ENCODE results near the gene PHYH.

The PHYH gene

GRCh38 chr10:13299437-13300287 is at the start of gene PHYH:
TSS of gene PHYH (minus strand) at chr10:13300064. CDS start at chr10:13300042, 22 bp downstream.
- Histone ChIP-seq H3K27me3 (ENCODE audit: control insufficient read depth, insufficient read depth, low read length) (no peaks in the 10 kb centered on the region), H3K4me1 (ENCODE audit: control insufficient read depth, insufficient read depth, low read length) (peaks cover 2% of the 10 kb centered on the region), H3K9me3 (ENCODE audit: control insufficient read depth, insufficient read depth, low read length) (no peaks in the 10 kb centered on the region), H3K4me3 (ENCODE audit: low read depth, low read length) (peak within 1 kb of the TSS; percentile 69), H3K9ac (ENCODE audit: low read depth, low read length) (peak within 1 kb of the TSS; percentile 47), H3K36me3 (ENCODE audit: control insufficient read depth, insufficient read depth, low read length) (no peaks in the 10 kb centered on the region)

- Histone ChIP-seq H3K9ac (ENCODE audit: low read depth, low read length) (peak within 1 kb of the TSS; percentile 95), H3K4me1 (ENCODE audit: control insufficient read depth, insufficient read depth, low read length) (peaks cover 34% of the 10 kb centered on the region), H3K4me3 (ENCODE audit: low read depth, low read length) (peak within 1 kb of the TSS; percentile 85), H3K36me3 (ENCODE audit: control insufficient read depth, insufficient read depth, low read length) (peaks cover 6% of the 10 kb centered on the region), H3K27me3 (ENCODE audit: control insufficient read depth, insufficient read depth, low read length) (no peaks in the 10 kb centered on the region), H3K9me3 (ENCODE audit: control insufficient read depth, insufficient read depth, low read length) (no peaks in the 10 kb centered on the region)
These were observed 48.6 kb upstream of the PHYH start, which contains the start of gene SEPHS1 for GRCh38 chr10:13348216-13349017. TSS of gene SEPHS1 (minus strand) at chr10:13348293. CDS start at chr10:13344950, 3,343 bp downstream.

- no peaks in the 10 kb centered on the region for H3K9me3 ChIP-seq (ENCODE audit: control insufficient read depth, insufficient read depth, low read length)
- H3K36me3 ChIP-seq (ENCODE audit: control insufficient read depth, insufficient read depth, low read length): peaks cover 13% of the 10 kb centered on the region
- peaks cover 32% of the 10 kb centered on the region for H3K4me1 ChIP-seq (ENCODE audit: control insufficient read depth, insufficient read depth, low read length)
- H3K9ac ChIP-seq (ENCODE audit: low read depth, low read length): no peak overlapping the region
- no peaks in the 10 kb centered on the region for H3K27me3 ChIP-seq (ENCODE audit: control insufficient read depth, insufficient read depth, low read length)
- H3K4me3 ChIP-seq (ENCODE audit: low read depth, low read length): no peak overlapping the region
These were observed 47.8 kb upstream of the PHYH start for GRCh38 chr10:13347500-13348156.

GRCh38 chr10:13347043-13347499 is 47.2 kb upstream of the PHYH start:
- peak overlapping the region; percentile 90 for H3K9ac ChIP-seq (ENCODE audit: low read depth, low read length)
- peaks cover 26% of the 10 kb centered on the region for H3K4me1 ChIP-seq (ENCODE audit: control insufficient read depth, insufficient read depth, low read length)
- peaks cover 13% of the 10 kb centered on the region for H3K36me3 ChIP-seq (ENCODE audit: control insufficient read depth, insufficient read depth, low read length)
- no peaks in the 10 kb centered on the region for H3K9me3 ChIP-seq (ENCODE audit: control insufficient read depth, insufficient read depth, low read length)
- peak overlapping the region; percentile 65 for H3K4me3 ChIP-seq (ENCODE audit: low read depth, low read length)
- no peaks in the 10 kb centered on the region for H3K27me3 ChIP-seq (ENCODE audit: control insufficient read depth, insufficient read depth, low read length)

GRCh38 chr10:13346283-13347042 is 46.6 kb upstream of the PHYH start:
- peaks cover 13% of the 10 kb centered on the region for H3K36me3 ChIP-seq (ENCODE audit: control insufficient read depth, insufficient read depth, low read length)
- H3K9ac ChIP-seq (ENCODE audit: low read depth, low read length): peak overlapping the region; percentile 90
- peak overlapping the region; percentile 65 for H3K4me3 ChIP-seq (ENCODE audit: low read depth, low read length)
- H3K27me3 ChIP-seq (ENCODE audit: control insufficient read depth, insufficient read depth, low read length): no peaks in the 10 kb centered on the region
- H3K4me1 ChIP-seq (ENCODE audit: control insufficient read depth, insufficient read depth, low read length): peaks cover 21% of the 10 kb centered on the region
- H3K9me3 ChIP-seq (ENCODE audit: control insufficient read depth, insufficient read depth, low read length): no peaks in the 10 kb centered on the region

- no peaks in the 10 kb centered on the region for H3K9me3 ChIP-seq (ENCODE audit: control insufficient read depth, insufficient read depth, low read length)
- peaks cover 26% of the 10 kb centered on the region for H3K4me1 ChIP-seq (ENCODE audit: control insufficient read depth, insufficient read depth, low read length)
- no peak overlapping the region for H3K9ac ChIP-seq (ENCODE audit: low read depth, low read length)
- no peak overlapping the region for H3K4me3 ChIP-seq (ENCODE audit: low read depth, low read length)
- peaks cover 37% of the 10 kb centered on the region for H3K36me3 ChIP-seq (ENCODE audit: control insufficient read depth, insufficient read depth, low read length)
- no peaks in the 10 kb centered on the region for H3K27me3 ChIP-seq (ENCODE audit: control insufficient read depth, insufficient read depth, low read length)
These were observed 40.9 kb upstream of the PHYH start for GRCh38 chr10:13340626-13341376.

- H3K9me3 ChIP-seq (ENCODE audit: control insufficient read depth, insufficient read depth, low read length): no peaks in the 10 kb centered on the region
- H3K27me3 ChIP-seq (ENCODE audit: control insufficient read depth, insufficient read depth, low read length): no peaks in the 10 kb centered on the region
- peaks cover 39% of the 10 kb centered on the region for H3K36me3 ChIP-seq (ENCODE audit: control insufficient read depth, insufficient read depth, low read length)
- no peak overlapping the region for H3K4me3 ChIP-seq (ENCODE audit: low read depth, low read length)
- H3K9ac ChIP-seq (ENCODE audit: low read depth, low read length): no peak overlapping the region
- peaks cover 26% of the 10 kb centered on the region for H3K4me1 ChIP-seq (ENCODE audit: control insufficient read depth, insufficient read depth, low read length)
These were observed 40.2 kb upstream of the PHYH start for GRCh38 chr10:13340068-13340467.

- Histone ChIP-seq H3K27me3 (ENCODE audit: control insufficient read depth, insufficient read depth, low read length) (no peaks in the 10 kb centered on the region), H3K36me3 (ENCODE audit: control insufficient read depth, insufficient read depth, low read length) (peaks cover 41% of the 10 kb centered on the region), H3K4me3 (ENCODE audit: low read depth, low read length) (no peak overlapping the region), H3K9ac (ENCODE audit: low read depth, low read length) (no peak overlapping the region), H3K9me3 (ENCODE audit: control insufficient read depth, insufficient read depth, low read length) (no peaks in the 10 kb centered on the region), H3K4me1 (ENCODE audit: control insufficient read depth, insufficient read depth, low read length) (peaks cover 14% of the 10 kb centered on the region)
These were observed 38.7 kb upstream of the PHYH start for GRCh38 chr10:13338390-13339110.

- H3K4me1 ChIP-seq (ENCODE audit: control insufficient read depth, insufficient read depth, low read length): peaks cover 14% of the 10 kb centered on the region
- no peaks in the 10 kb centered on the region for H3K9me3 ChIP-seq (ENCODE audit: control insufficient read depth, insufficient read depth, low read length)
- H3K27me3 ChIP-seq (ENCODE audit: control insufficient read depth, insufficient read depth, low read length): no peaks in the 10 kb centered on the region
- H3K9ac ChIP-seq (ENCODE audit: low read depth, low read length): no peak overlapping the region
- H3K36me3 ChIP-seq (ENCODE audit: control insufficient read depth, insufficient read depth, low read length): peaks cover 39% of the 10 kb centered on the region
- no peak overlapping the region for H3K4me3 ChIP-seq (ENCODE audit: low read depth, low read length)
These were observed 37.9 kb upstream of the PHYH start for GRCh38 chr10:13337827-13338196.

- Histone ChIP-seq H3K9me3 (ENCODE audit: control insufficient read depth, insufficient read depth, low read length) (no peaks in the 10 kb centered on the region), H3K9ac (ENCODE audit: low read depth, low read length) (no peak overlapping the region), H3K4me1 (ENCODE audit: control insufficient read depth, insufficient read depth, low read length) (peaks cover 14% of the 10 kb centered on the region), H3K4me3 (ENCODE audit: low read depth, low read length) (no peak overlapping the region), H3K36me3 (ENCODE audit: control insufficient read depth, insufficient read depth, low read length) (peaks cover 42% of the 10 kb centered on the region), H3K27me3 (ENCODE audit: control insufficient read depth, insufficient read depth, low read length) (no peaks in the 10 kb centered on the region)
These were observed 37.4 kb upstream of the PHYH start for GRCh38 chr10:13337128-13337826.

All from iPS-15b (cell line).